Karpas-422 (cell line): ENCODE data around the gene CIITA. TPM values are rescaled to one million over a fixed set of nuclear protein-coding genes. Genes with fewer than 3 reads are reported as not detected.
"Not testable (repeated sequence)": the region's sequence is repeated elsewhere in the genome, so short reads cannot be mapped to it uniquely, and the experiment has no call there.

Experiments used
- DNase-seq: peaks from one replicate; pipeline ENCODE4 v3.0.0-alpha.2; 2015
- H2AFZ ChIP-seq: fragments of 200-600 bp; sonication (generic); 2 replicates; pipeline ENCODE4 v1.6.1; 2014; ENCODE audit warnings: antibody characterized with exemption, low read length, mixed read lengths
- H3K27ac ChIP-seq: fragments of 200-600 bp; sonication (generic); 2 replicates; pipeline ENCODE4 v1.5.1; 2014; ENCODE audit warnings: mild to moderate bottlenecking, low read length, moderate library complexity
- H3K27me3 ChIP-seq: fragments of 200-600 bp; sonication (generic); 2 replicates; pipeline ENCODE4 v1.6.1; 2014; ENCODE audit warnings: low read length, mixed read lengths
- H3K36me3 ChIP-seq: fragments of 200-600 bp; sonication (generic); 2 replicates; pipeline ENCODE4 v1.6.1; 2014; ENCODE audit warnings: low read length, mixed read lengths; ENCODE audit not compliant: insufficient read depth
- H3K4me1 ChIP-seq: fragments of 200-600 bp; sonication (generic); 2 replicates; pipeline ENCODE4 v1.6.1; 2014; ENCODE audit warnings: mild to moderate bottlenecking, low read length, mixed read lengths
- H3K4me2 ChIP-seq: fragments of 200-600 bp; sonication (generic); 2 replicates; pipeline ENCODE4 v1.6.1; 2014; ENCODE audit warnings: low read length, low read depth, mild to moderate bottlenecking; ENCODE audit not compliant: poor library complexity, severe bottlenecking
- H3K4me3 ChIP-seq: fragments of 200-600 bp; sonication (generic); 2 replicates; pipeline ENCODE4 v1.5.1; 2014; ENCODE audit warnings: mild to moderate bottlenecking, antibody characterized with exemption, low read length, mixed read lengths
- H3K79me2 ChIP-seq: fragments of 200-600 bp; sonication (generic); 2 replicates; pipeline ENCODE4 v1.6.1; 2014; ENCODE audit warnings: mild to moderate bottlenecking, low read length, mixed read lengths
- H3K9ac ChIP-seq: fragments of 200-600 bp; sonication (generic); 2 replicates; pipeline ENCODE4 v1.6.0; 2014; ENCODE audit warnings: low read length
- H3K9me2 ChIP-seq: fragments of 200-600 bp; sonication (generic), shearing (Covaris generic); replicated peaks from 2 replicates; pipeline ENCODE4 v1.6.0; 2014; ENCODE audit warnings: mild to moderate bottlenecking, low read length, moderate library complexity; ENCODE audit not compliant: insufficient read depth
- H3K9me3 ChIP-seq: fragments of 300-700, 200-600 bp; sonication (generic); 2 replicates; pipeline ENCODE4 v1.6.1; 2014; ENCODE audit warnings: low read length, mixed read lengths
- H4K20me1 ChIP-seq: fragments of 200-600 bp; sonication (generic); 2 replicates; pipeline ENCODE4 v1.6.1; 2014; ENCODE audit warnings: mild to moderate bottlenecking, antibody characterized with exemption, low read length, low read depth; ENCODE audit not compliant: insufficient read depth
- total RNA-seq: library from RNA; depleted of rRNA; stranded (reverse); fragments of >200 nt; shearing (Covaris generic); gene quantifications from 2 replicates; pipeline ENCODE4 v1.2.3, GENCODE V29; 2014; ENCODE audit warnings: low replicate concordance

The CIITA gene
- total RNA-seq, 1 experiment from 2014 or later: 66.2 TPM

DNA sequence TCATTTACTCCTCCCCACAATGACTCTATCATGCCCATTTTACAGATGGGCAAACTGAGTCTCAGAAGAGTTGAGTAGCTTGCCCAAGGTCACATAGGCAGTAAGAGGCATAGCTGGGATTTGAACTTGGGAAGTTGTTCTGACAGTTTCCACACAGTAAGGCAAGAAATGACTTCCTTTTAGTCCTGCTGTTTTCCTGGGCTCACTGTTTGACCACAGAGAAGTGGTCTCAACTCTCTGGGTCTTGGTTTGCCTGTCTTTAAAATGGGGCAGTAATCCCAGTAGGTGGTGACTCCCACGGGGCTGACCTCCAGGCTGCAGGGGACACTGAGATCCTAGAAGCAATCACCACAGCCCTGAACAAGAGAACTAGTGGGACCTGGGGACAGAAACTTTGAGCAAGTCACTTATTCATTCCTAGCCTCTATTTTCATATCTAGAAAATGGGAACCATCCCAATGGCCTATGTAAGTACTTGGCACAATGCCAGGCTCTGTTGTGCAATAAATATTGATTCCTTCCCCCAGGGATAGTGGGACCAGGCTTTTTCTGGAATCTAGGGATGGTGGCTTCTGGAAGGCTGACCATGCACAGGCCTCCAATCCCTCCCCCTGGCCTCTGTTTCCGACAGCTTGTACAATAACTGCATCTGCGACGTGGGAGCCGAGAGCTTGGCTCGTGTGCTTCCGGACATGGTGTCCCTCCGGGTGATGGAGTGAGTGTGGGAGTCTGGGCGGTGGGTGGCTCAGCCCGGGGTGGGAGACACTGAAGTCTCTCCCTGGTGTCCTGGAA is 44.7 kb downstream of the CIITA start:
- no peaks in the 10 kb centered on the region for H3K27me3 ChIP-seq
- DNase-seq: no peak
- peaks cover 36% of the 10 kb centered on the region for H3K4me1 ChIP-seq
- H3K4me2 ChIP-seq: no peak overlapping the region
- H3K79me2 ChIP-seq: peaks cover 5% of the 10 kb centered on the region; the same call in 1 of the 2 replicates
- no peaks in the 10 kb centered on the region for H3K9me2 ChIP-seq
- H3K9ac ChIP-seq: no peak overlapping the region
- no peak overlapping the region for H2AFZ ChIP-seq
- no peaks in the 10 kb centered on the region for H3K9me3 ChIP-seq
- H3K4me3 ChIP-seq: no peak overlapping the region
- H3K27ac ChIP-seq: no peak overlapping the region
- no peaks in the 10 kb centered on the region for H4K20me1 ChIP-seq
- peaks cover 59% of the 10 kb centered on the region for H3K36me3 ChIP-seq

GRCh38 chr16:10922328-10923145 is 45.5 kb downstream of the CIITA start:
- no peaks in the 10 kb centered on the region for H3K27me3 ChIP-seq
- no peak for DNase-seq
- peak overlapping the region; percentile 72; the same call in 1 of the 2 replicates for H3K27ac ChIP-seq
- peaks cover 5% of the 10 kb centered on the region; the same call in 1 of the 2 replicates for H3K79me2 ChIP-seq
- H3K36me3 ChIP-seq: peaks cover 60% of the 10 kb centered on the region
- H3K9me2 ChIP-seq: no peaks in the 10 kb centered on the region
- no peak overlapping the region for H3K9ac ChIP-seq
- H4K20me1 ChIP-seq: no peaks in the 10 kb centered on the region
- no peaks in the 10 kb centered on the region for H3K9me3 ChIP-seq
- peaks cover 41% of the 10 kb centered on the region for H3K4me1 ChIP-seq
- no peak overlapping the region for H3K4me3 ChIP-seq
- no peak overlapping the region for H3K4me2 ChIP-seq
- H2AFZ ChIP-seq: no peak overlapping the region

DNA sequence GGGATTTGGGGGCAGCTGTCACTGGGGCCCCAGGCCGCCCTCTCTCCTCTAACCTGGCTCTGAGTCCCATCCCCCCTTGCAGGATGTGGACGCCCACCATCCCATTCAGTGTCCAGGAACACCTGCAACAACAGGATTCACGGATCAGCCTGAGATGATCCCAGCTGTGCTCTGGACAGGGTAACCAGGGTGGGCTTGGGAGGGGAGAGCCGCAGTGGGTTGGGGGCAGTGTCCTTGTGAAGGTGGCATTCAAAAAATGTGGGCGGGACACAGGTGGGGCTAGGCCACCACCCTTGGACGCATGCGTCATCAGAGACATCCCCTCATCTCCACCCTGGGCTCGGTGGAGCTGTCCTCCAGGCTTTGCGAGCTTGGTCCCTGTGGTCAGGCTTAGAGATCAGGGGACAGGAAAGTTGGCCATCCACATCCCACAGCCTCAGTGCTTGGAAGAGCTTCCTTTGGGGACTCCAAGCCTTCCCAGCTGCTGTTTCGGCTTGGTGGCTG is 46.2 kb downstream of the CIITA start:
- Histone ChIP-seq H3K9me3 (no peaks in the 10 kb centered on the region), H3K9ac (0 out of 2 replicates have a peak overlapping the region, but pooled peaks have one; percentile 13), H3K27ac (peak overlapping the region; percentile 72), H3K36me3 (peaks cover 57% of the 10 kb centered on the region), H3K27me3 (no peaks in the 10 kb centered on the region), H3K4me2 (peak overlapping the region; percentile 17), H3K4me1 (peaks cover 46% of the 10 kb centered on the region), H3K9me2 (no peaks in the 10 kb centered on the region), H3K4me3 (no peak overlapping the region), H4K20me1 (no peaks in the 10 kb centered on the region), H3K79me2 (peaks cover 5% of the 10 kb centered on the region; the same call in 1 of the 2 replicates), H2AFZ (no peak overlapping the region)
- no peak for DNase-seq

- peaks cover 57% of the 10 kb centered on the region for H3K36me3 ChIP-seq
These were observed 46.7 kb downstream of the CIITA start for GRCh38 chr16:10923650-10924214.

DNA sequence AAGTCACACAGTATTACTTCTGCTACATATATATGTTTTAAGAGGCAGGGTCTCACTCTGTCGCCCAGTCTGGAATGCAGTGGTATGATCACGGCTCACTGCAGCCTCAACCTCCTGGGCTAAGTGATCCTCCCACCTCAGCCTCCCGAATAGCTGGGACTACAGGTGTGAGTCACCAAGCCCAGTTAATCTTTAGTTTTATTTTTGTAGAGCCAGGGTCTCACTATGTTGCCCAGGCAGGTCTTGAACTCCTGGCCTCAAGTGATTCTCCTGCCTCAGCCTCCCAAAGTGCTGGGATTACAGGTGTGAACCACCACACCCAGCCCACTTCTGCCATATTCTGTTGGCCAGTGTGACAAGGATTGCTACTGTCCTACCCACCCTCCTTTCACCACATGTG is 48.3 kb downstream of the CIITA start:
- H3K9ac ChIP-seq, H3K4me2 ChIP-seq, H3K79me2 ChIP-seq, H3K9me3 ChIP-seq, H3K9me2 ChIP-seq, H4K20me1 ChIP-seq, H3K27me3 ChIP-seq, DNase-seq, H3K4me3 ChIP-seq, H2AFZ ChIP-seq: not testable (repeated sequence)
- peaks cover 60% of the 10 kb centered on the region for H3K4me1 ChIP-seq
- H3K27ac ChIP-seq: peak overlapping the region; percentile 72; the same call in 1 of the 2 replicates
- peaks cover 49% of the 10 kb centered on the region for H3K36me3 ChIP-seq

More at GRCh38 chr16:10923650-10924214, 46.7 kb downstream of the CIITA start:
- Histone ChIP-seq H3K4me1 (peaks cover 45% of the 10 kb centered on the region), H3K9me3 (no peaks in the 10 kb centered on the region), H3K27ac (peak overlapping the region; percentile 72), H3K9me2 (no peaks in the 10 kb centered on the region), H3K27me3 (no peaks in the 10 kb centered on the region), H4K20me1 (no peaks in the 10 kb centered on the region), H3K4me3 (no peak overlapping the region), H3K79me2 (peaks cover 5% of the 10 kb centered on the region; the same call in 1 of the 2 replicates), H3K4me2 (peak overlapping the region; percentile 17), H2AFZ (no peak overlapping the region), H3K9ac (0 out of 2 replicates have a peak overlapping the region, but pooled peaks have one; percentile 13)
- DNase-seq: no peak

GRCh38 chr16:10926094-10926493 is 49.1 kb downstream of the CIITA start:
- Histone ChIP-seq H3K9ac (no peak overlapping the region), H4K20me1 (no peaks in the 10 kb centered on the region), H3K36me3 (peaks cover 43% of the 10 kb centered on the region)

GRCh38 chr16:10926867-10927266 is 49.9 kb downstream of the CIITA start:
- no peaks in the 10 kb centered on the region for H3K27me3 ChIP-seq
- H3K27ac ChIP-seq: peak overlapping the region; percentile 58; the same call in 1 of the 2 replicates
- no peak overlapping the region for H3K4me2 ChIP-seq
- no peak for DNase-seq
- H3K4me1 ChIP-seq: peaks cover 60% of the 10 kb centered on the region
- no peaks in the 10 kb centered on the region for H3K9me2 ChIP-seq
- H3K9ac ChIP-seq: no peak overlapping the region
- no peaks in the 10 kb centered on the region for H3K79me2 ChIP-seq
- H4K20me1 ChIP-seq: no peaks in the 10 kb centered on the region
- no peak overlapping the region for H3K4me3 ChIP-seq
- H3K9me3 ChIP-seq: no peaks in the 10 kb centered on the region
- peaks cover 35% of the 10 kb centered on the region for H3K36me3 ChIP-seq
- no peak overlapping the region for H2AFZ ChIP-seq

More at GRCh38 chr16:10926094-10926493, 49.1 kb downstream of the CIITA start:
- peaks cover 60% of the 10 kb centered on the region for H3K4me1 ChIP-seq
- H3K9me2 ChIP-seq: no peaks in the 10 kb centered on the region
- no peaks in the 10 kb centered on the region for H3K27me3 ChIP-seq
- no peak overlapping the region for H3K4me3 ChIP-seq
- no peaks in the 10 kb centered on the region for H3K9me3 ChIP-seq
- no peak for DNase-seq
- H2AFZ ChIP-seq: no peak overlapping the region
- H3K4me2 ChIP-seq: no peak overlapping the region
- no peak overlapping the region for H3K27ac ChIP-seq
- no peaks in the 10 kb centered on the region for H3K79me2 ChIP-seq
